Limb (tissue), 2 donors: ENCODE results near the gene SLAMF6.
"Not testable (repeated sequence)": the region's sequence is repeated elsewhere in the genome, so short reads cannot be mapped to it uniquely, and the experiment has no call there.

Experiments
- DNase-seq, 2 donors: peaks; one replicate each; pipeline ENCODE4 v3.0.0-alpha.2; 2016; ENCODE audit errors: extremely low spot score in 2 of 2

The SLAMF6 gene

GRCh38 chr1:160522622-160523345, at the start of gene SLAMF6:
SLAMF6 (minus strand) TSS chr1:160523255; CDS start chr1:160523192, 63 bp downstream.
- DNase-seq = no peak

- no peak for DNase-seq
These were observed 47.8 kb upstream of the SLAMF6 start for GRCh38 chr1:160570840-160571239.

- DNase-seq = no peak
These were observed 46.8 kb upstream of the SLAMF6 start for GRCh38 chr1:160569806-160570205.

GRCh38 chr1:160567858-160568682, 45.0 kb upstream of the SLAMF6 start:
- no peak for DNase-seq

GRCh38 chr1:160567341-160567740, 44.3 kb upstream of the SLAMF6 start:
- no peak for DNase-seq

GRCh38 chr1:160565564-160565963, 42.5 kb upstream of the SLAMF6 start:
- DNase-seq = no peak

- DNase-seq = not testable (repeated sequence)
These were observed 40.2 kb upstream of the SLAMF6 start for GRCh38 chr1:160563230-160563629.

GRCh38 chr1:160562745-160563144, 39.7 kb upstream of the SLAMF6 start:
- not testable (repeated sequence) for DNase-seq

GRCh38 chr1:160560806-160561205, 37.8 kb upstream of the SLAMF6 start:
- no peak for DNase-seq

- DNase-seq = no peak
These were observed 37.1 kb upstream of the SLAMF6 start for GRCh38 chr1:160560045-160560705.

- not testable (repeated sequence) for DNase-seq
These were observed 36.4 kb upstream of the SLAMF6 start for GRCh38 chr1:160559437-160559836.

GRCh38 chr1:160558660-160559380, 35.8 kb upstream of the SLAMF6 start:
- no peak for DNase-seq

GRCh38 chr1:160553778-160554177, 30.7 kb upstream of the SLAMF6 start:
- no peak for DNase-seq

- DNase-seq = no peak
These were observed 29.4 kb upstream of the SLAMF6 start for GRCh38 chr1:160552425-160552824.

- DNase-seq = no peak
These were observed 27.5 kb upstream of the SLAMF6 start for GRCh38 chr1:160550572-160551034.

- no peak for DNase-seq
These were observed 26.6 kb upstream of the SLAMF6 start for GRCh38 chr1:160549665-160550006.

GRCh38 chr1:160548960-160549664, 26.1 kb upstream of the SLAMF6 start:
- no peak for DNase-seq

- no peak for DNase-seq
These were observed 25.1 kb upstream of the SLAMF6 start for GRCh38 chr1:160548183-160548582.

GRCh38 chr1:160547422-160547821, 24.4 kb upstream of the SLAMF6 start:
- DNase-seq = no peak

GRCh38 chr1:160546942-160547341, 23.9 kb upstream of the SLAMF6 start:
- DNase-seq = no peak

GRCh38 chr1:160544647-160545046, 21.6 kb upstream of the SLAMF6 start:
- DNase-seq = no peak
